Measurements from ENCODE around the gene PTGDR2.

PTGDR2 gene

GRCh38 chr11:60874421-60875365, 18.9 kb upstream of the PTGDR2 start:
- DNase-seq, result no peak

GRCh38 chr11:60873533-60873932, 17.8 kb upstream of the PTGDR2 start:
- DNase-seq, result no peak

- no peak for DNase-seq
Measured at GRCh38 chr11:60872961-60873524, 17.3 kb upstream of the PTGDR2 start.

- no peak for DNase-seq
Measured at GRCh38 chr11:60872124-60872960, 16.6 kb upstream of the PTGDR2 start.

- no peak for DNase-seq
Measured at GRCh38 chr11:60871378-60872061, 15.8 kb upstream of the PTGDR2 start.

- DNase-seq, result no peak
Measured at GRCh38 chr11:60870733-60871377, 15.1 kb upstream of the PTGDR2 start.

- no peak for DNase-seq
Measured at GRCh38 chr11:60870276-60870675, 14.5 kb upstream of the PTGDR2 start.

GRCh38 chr11:60869451-60869825, 13.7 kb upstream of the PTGDR2 start:
- DNase-seq, result no peak

- DNase-seq, result no peak
Measured at GRCh38 chr11:60868682-60869450, 13.1 kb upstream of the PTGDR2 start.

- no peak for DNase-seq
Measured at GRCh38 chr11:60867871-60868681, 12.3 kb upstream of the PTGDR2 start.

GRCh38 chr11:60866911-60867870, 11.4 kb upstream of the PTGDR2 start, which contains the start of gene ZP1:
Gene ZP1 (plus strand): TSS chr11:60867542. CDS start chr11:60867562, 20 bp downstream.
- DNase-seq, result no peak

GRCh38 chr11:60864856-60865513, 9.2 kb upstream of the PTGDR2 start:
- no peak for DNase-seq

GRCh38 chr11:60863550-60864521, 8.1 kb upstream of the PTGDR2 start:
- no peak for DNase-seq

GRCh38 chr11:60862171-60862570, 6.4 kb upstream of the PTGDR2 start:
- no peak for DNase-seq

GRCh38 chr11:60860943-60861342, 5.2 kb upstream of the PTGDR2 start:
- no peak for DNase-seq

- no peak for DNase-seq
Measured at GRCh38 chr11:60859616-60860250, 4.0 kb upstream of the PTGDR2 start.
